H9 (cell line): ENCODE results near the gene MAP2K7. TPM values are rescaled to one million over a fixed set of nuclear protein-coding genes. Genes with fewer than 3 reads are reported as not detected.

Experiments
- DNase-seq: peaks from one replicate; pipeline ENCODE4 v3.0.0-alpha.2; 2017
- H2AFZ ChIP-seq: one replicate; pipeline ENCODE4 v1.6.1; 2013; ENCODE audit warnings: mild to moderate bottlenecking, low read length, control low read depth, moderate library complexity
- H2AK5ac ChIP-seq: 2 replicates; pipeline ENCODE4 v1.6.1; 2013; ENCODE audit warnings: low read length, control low read depth, mixed read lengths; ENCODE audit not compliant: insufficient read length
- H2BK120ac ChIP-seq: one replicate; pipeline ENCODE4 v1.6.1; 2013; ENCODE audit warnings: low read depth, mild to moderate bottlenecking, low read length, control low read depth, inconsistent platforms; ENCODE audit not compliant: poor library complexity, severe bottlenecking
- H2BK12ac ChIP-seq: 2 replicates; pipeline ENCODE4 v1.6.1; 2013; ENCODE audit warnings: low read length, control low read depth, mixed read lengths, low read depth; ENCODE audit not compliant: insufficient read length
- H2BK15ac ChIP-seq: 2 replicates; pipeline ENCODE4 v1.6.1; 2013; ENCODE audit warnings: low read depth, low read length, control low read depth
- H2BK20ac ChIP-seq: one replicate; pipeline ENCODE4 v1.6.1; 2013; ENCODE audit warnings: low read depth, mild to moderate bottlenecking, low read length, control low read depth, inconsistent platforms; ENCODE audit not compliant: poor library complexity, severe bottlenecking
- H2BK5ac ChIP-seq: 2 replicates; pipeline ENCODE4 v1.6.1; 2013; ENCODE audit warnings: low read length, control low read depth, mixed read lengths; ENCODE audit not compliant: insufficient read length
- H3K14ac ChIP-seq: 2 replicates; pipeline ENCODE4 v1.6.1; 2013; ENCODE audit warnings: low read length, control low read depth; ENCODE audit not compliant: insufficient read depth
- H3K18ac ChIP-seq: 2 replicates; pipeline ENCODE4 v1.6.1; 2013; ENCODE audit warnings: low read depth, mild to moderate bottlenecking, mixed read lengths, low read length, control low read depth; ENCODE audit not compliant: insufficient read length
- H3K23ac ChIP-seq: 2 replicates; pipeline ENCODE4 v1.6.1; 2013; ENCODE audit warnings: low read length, control low read depth, mixed read lengths, low read depth; ENCODE audit not compliant: insufficient read length
- H3K23me2 ChIP-seq: 2 replicates; pipeline ENCODE4 v1.6.1; 2013; ENCODE audit warnings: low read depth, mild to moderate bottlenecking, mixed read lengths, low read length, control low read depth; ENCODE audit not compliant: insufficient read length, poor library complexity, severe bottlenecking
- H3K27ac ChIP-seq: 2 replicates; pipeline ENCODE4 v1.5.1; 2013; ENCODE audit warnings: low read length, control low read depth, mixed read lengths, low read depth; ENCODE audit not compliant: insufficient read length
- H3K27me3 ChIP-seq: 2 replicates; pipeline ENCODE4 v1.6.1; 2013; ENCODE audit warnings: low read length, control low read depth, inconsistent platforms; ENCODE audit not compliant: insufficient read depth
- H3K4ac ChIP-seq: 2 replicates; pipeline ENCODE4 v1.6.1; 2013; ENCODE audit warnings: low read depth, mild to moderate bottlenecking, control low read depth, inconsistent platforms, low read length, moderate library complexity
- H3K4me1 ChIP-seq: 2 replicates; pipeline ENCODE4 v1.6.1; 2013; ENCODE audit warnings: low read length, control low read depth, inconsistent platforms; ENCODE audit not compliant: insufficient read depth
- H3K4me2 ChIP-seq: 2 replicates; pipeline ENCODE4 v1.6.1; 2013; ENCODE audit warnings: low read length, control low read depth, mixed read lengths; ENCODE audit not compliant: insufficient read length, insufficient read depth
- H3K56ac ChIP-seq: 2 replicates; pipeline ENCODE4 v1.6.1; 2013; ENCODE audit warnings: low read depth, mild to moderate bottlenecking, mixed read lengths, low read length, control low read depth; ENCODE audit not compliant: insufficient read length
- H3K79me1 ChIP-seq: 2 replicates; pipeline ENCODE4 v1.6.1; 2013; ENCODE audit warnings: low read depth, mild to moderate bottlenecking, moderate library complexity, low read length, control low read depth, inconsistent platforms; ENCODE audit not compliant: insufficient read depth, poor library complexity, severe bottlenecking
- H3K79me2 ChIP-seq: 2 replicates; pipeline ENCODE4 v1.6.1; 2013; ENCODE audit warnings: low read length, control low read depth, inconsistent platforms; ENCODE audit not compliant: insufficient read depth
- H3K9ac ChIP-seq: 2 replicates; pipeline ENCODE4 v1.6.1; 2013; ENCODE audit warnings: low read length, control low read depth, mixed read lengths; ENCODE audit not compliant: insufficient read length; ENCODE audit errors: extremely low read depth
- H3K9me3 ChIP-seq: one replicate; pipeline ENCODE4 v1.6.1; 2013; ENCODE audit warnings: low read depth, low read length, inconsistent platforms; ENCODE audit not compliant: control insufficient read depth
- H3T11ph ChIP-seq: one replicate; pipeline ENCODE4 v1.6.1; 2013; ENCODE audit warnings: mild to moderate bottlenecking, low read length, control low read depth, inconsistent platforms
- H4K20me1 ChIP-seq: one replicate; pipeline ENCODE4 v1.6.1; 2013; ENCODE audit not compliant: control insufficient read depth, insufficient read length, insufficient read depth
- H4K5ac ChIP-seq: 2 replicates; pipeline ENCODE4 v1.6.1; 2013; ENCODE audit warnings: low read depth, mild to moderate bottlenecking, mixed read lengths, low read length, control low read depth; ENCODE audit not compliant: insufficient read length
- H4K8ac ChIP-seq: replicated peaks from 2 replicates; pipeline ENCODE4 v1.6.1; 2013; ENCODE audit warnings: low read length, control low read depth, mixed read lengths, low read depth; ENCODE audit not compliant: insufficient read length
- H4K91ac ChIP-seq: 2 replicates; pipeline ENCODE4 v1.6.1; 2013; ENCODE audit warnings: low read depth, mild to moderate bottlenecking, moderate library complexity, mixed read lengths, low read length, control low read depth; ENCODE audit not compliant: insufficient read length
- H3K27ac Mint-ChIP-seq, 3 experiments: 2 replicates in 2 of 3; 3 replicates in 1 of 3; pipeline ENCODE4 v1.8.0; 2020 to 2021; ENCODE audit warnings: mixed read lengths in 3 of 3, mild to moderate bottlenecking in 1 of 3, moderate library complexity in 1 of 3
- H3K27me3 Mint-ChIP-seq: 2 replicates; pipeline ENCODE4 v1.8.0; 2021; ENCODE audit warnings: low read depth, mild to moderate bottlenecking, moderate library complexity, mixed read lengths
- H3K36me3 Mint-ChIP-seq, 3 experiments: 2 replicates in 2 of 3; 3 replicates in 1 of 3; pipeline ENCODE4 v1.8.0; 2020 to 2021; ENCODE audit warnings: low read depth in 3 of 3, mixed read lengths in 3 of 3; ENCODE audit not compliant: insufficient read depth in 1 of 3
- H3K4me1 Mint-ChIP-seq, 2 experiments: 2 replicates each; pipeline ENCODE4 v1.8.0; 2020; ENCODE audit warnings: mixed read lengths in 2 of 2
- H3K4me3 Mint-ChIP-seq, 2 experiments: 2 replicates in 1 of 2; 3 replicates in 1 of 2; pipeline ENCODE4 v1.8.0; 2020 to 2021; ENCODE audit warnings: mild to moderate bottlenecking in 2 of 2, mixed read lengths in 2 of 2, moderate library complexity in 1 of 2
- H3K9me3 Mint-ChIP-seq, 2 experiments: 2 replicates in 1 of 2; 3 replicates in 1 of 2; pipeline ENCODE4 v1.8.0; 2020; ENCODE audit warnings: mild to moderate bottlenecking in 2 of 2, mixed read lengths in 2 of 2, moderate library complexity in 1 of 2
- CTCF ChIP-seq: fragments of 200-600 bp; sonication (generic); conservative IDR thresholded peaks from 3 replicates; pipeline ENCODE4 v1.8.0; 2021; ENCODE audit warnings: antibody characterized with exemption, mild to moderate bottlenecking
- WGBS: extraction: QIAGEN DNeasy Blood & Tissue Kit; methylation state at CpG from one replicate; pipeline ENCODE4 v1.1.7; 2013; ENCODE audit warnings: missing lambda C conversion rate, low lambda C conversion rate, mixed read lengths; ENCODE audit not compliant: insufficient read length; ENCODE audit errors: extremely low coverage; 5-methylcytosine and 5-hydroxymethylcytosine counted together
- total RNA-seq: library from RNA; stranded (reverse); gene quantifications from 2 replicates; pipeline ENCODE4 v1.2.1, GENCODE V29; 2021

The MAP2K7 gene
- total RNA-seq, 1 experiment from 2014 or later: 48.1 TPM

GRCh38 chr19:7883796-7884570 is 19.7 kb upstream of the MAP2K7 start:
- Histone ChIP-seq H3K14ac (no peak overlapping the region), H3K23me2 (peaks cover 3% of the 10 kb centered on the region), H2AK5ac (no peak overlapping the region), H2AFZ (no peak overlapping the region), H3K27me3 (no peaks in the 10 kb centered on the region), H2BK15ac (no peak overlapping the region), H3K27ac (no peak overlapping the region), H2BK20ac (no peak overlapping the region), H4K20me1 (no peaks in the 10 kb centered on the region), H3K9me3 (no peaks in the 10 kb centered on the region), H3K4me2 (no peak overlapping the region), H3K9ac (no peak overlapping the region), H3K79me1 (no peaks in the 10 kb centered on the region), H2BK12ac (no peak overlapping the region), H3K4ac (no peak overlapping the region), H3K79me2 (no peaks in the 10 kb centered on the region), H4K8ac (no peak overlapping the region), H3K18ac (no peak overlapping the region), H4K91ac (no peak overlapping the region), H3K4me1 (no peaks in the 10 kb centered on the region), H3K23ac (no peak overlapping the region), H2BK5ac (no peak overlapping the region), H3K56ac (no peak overlapping the region), H4K5ac (no peak overlapping the region), H2BK120ac (no peak overlapping the region), H3T11ph (no peak overlapping the region)
- no peak overlapping the region for H3K4me3 Mint-ChIP-seq
- H3K9me3 Mint-ChIP-seq: peaks cover 5 to 10% of the 10 kb centered on the region in 2 experiments; a peak in 3 of 5 replicates
- no peaks in the 10 kb centered on the region for H3K36me3 Mint-ChIP-seq
- H3K27me3 Mint-ChIP-seq: peaks cover 21% of the 10 kb centered on the region
- H3K27ac Mint-ChIP-seq: peak overlapping the region in 1 of 3 experiments; percentile 57; a peak in 1 of 7 replicates
- no CpG with 5 or more reads among the region's 2 CpGs for WGBS
- no peak for TF ChIP-seq CTCF
- DNase-seq: no peak
- H3K4me1 Mint-ChIP-seq: peaks cover 4 to 7% of the 10 kb centered on the region in 2 experiments
